DMS114 treated with DMSO at 0.1 percent for 48 hours (cell line): Measurements from ENCODE around the gene GNAQ.

Source experiments
- DNase-seq: peaks from one replicate; lab custom pipeline; 2025; ENCODE audit not compliant: unreplicated experiment; lab: John Stamatoyannopoulos, UW

The GNAQ gene

DNA sequence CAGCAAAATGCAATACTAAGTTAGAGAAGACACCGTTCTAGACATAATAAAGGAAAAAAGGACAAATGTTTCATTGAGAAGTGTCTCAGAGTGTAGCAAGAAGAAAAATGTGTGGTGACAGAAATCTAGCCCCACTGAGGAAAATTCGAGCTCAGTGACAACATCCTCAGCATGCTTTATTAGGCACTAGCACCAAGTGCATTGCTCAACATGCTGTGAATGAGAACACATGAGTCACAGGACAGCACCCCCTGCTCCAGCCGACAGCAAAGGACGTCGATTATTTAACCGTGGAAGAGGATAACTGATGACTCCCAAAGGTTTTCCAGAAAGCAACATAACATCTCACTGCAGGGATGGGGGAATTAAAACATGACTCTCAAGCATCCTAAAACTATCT is 182.7 kb downstream of the GNAQ start:
- no peak for DNase-seq

DNA sequence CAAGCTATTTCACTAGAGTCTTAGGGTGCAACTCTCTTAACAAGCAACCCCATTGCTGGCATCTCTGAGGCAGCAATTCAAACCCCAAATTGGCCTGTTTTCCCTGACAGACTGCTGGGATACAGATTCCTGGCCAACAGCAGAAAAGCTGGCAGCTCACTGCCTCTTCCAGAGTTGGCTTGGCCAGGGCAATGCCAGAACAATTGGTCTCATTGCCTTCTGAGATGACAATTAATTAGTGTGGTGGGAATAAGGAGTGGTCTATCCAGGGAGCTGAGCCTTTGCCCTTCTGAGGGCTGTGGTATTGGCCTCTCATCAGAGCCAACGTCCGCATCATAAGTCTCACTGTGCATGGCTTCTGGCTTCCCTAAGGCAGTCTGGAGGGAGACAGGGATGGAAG is 183.2 kb downstream of the GNAQ start:
- DNase-seq, result no peak

DNA sequence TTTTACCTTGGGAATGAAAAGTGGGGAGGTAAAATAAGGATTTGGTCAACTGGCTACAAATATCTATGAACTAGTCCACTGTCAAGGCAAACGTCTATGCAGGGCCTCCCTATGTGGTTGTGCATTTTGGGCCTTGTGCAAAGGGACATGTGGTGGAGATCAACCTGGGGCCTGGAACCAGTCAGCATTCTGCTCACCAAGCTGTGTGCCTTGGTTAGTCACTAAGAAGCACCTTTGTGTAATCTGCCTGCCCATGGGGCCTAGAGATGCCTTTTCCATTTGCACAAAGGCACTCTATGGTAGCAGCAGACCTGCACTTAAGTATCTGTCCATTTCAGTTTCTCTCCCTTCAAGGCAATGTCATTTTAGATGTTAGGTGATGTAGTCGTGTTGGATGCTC is 184.0 kb downstream of the GNAQ start:
- DNase-seq, result no peak

DNA sequence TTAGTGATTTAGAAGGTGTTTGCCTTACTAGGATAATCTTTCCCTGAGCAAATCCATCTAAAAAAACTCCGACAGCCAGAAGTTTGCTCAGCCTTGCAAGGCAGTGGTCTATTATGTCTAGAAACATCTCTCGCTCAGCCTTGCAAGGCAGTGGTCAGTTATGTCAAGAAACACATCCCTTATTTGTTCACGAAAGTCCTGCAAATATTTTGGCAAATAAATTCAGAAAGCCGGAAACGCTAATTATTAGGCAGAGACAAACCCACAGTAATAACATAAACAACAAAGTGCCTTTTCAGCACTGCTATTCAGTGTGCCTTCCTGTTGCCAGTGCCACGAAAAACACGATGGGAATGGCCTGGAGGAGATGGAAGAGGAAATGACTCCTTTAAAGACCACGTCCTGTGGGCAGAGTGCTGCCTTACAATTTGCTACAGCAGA is 184.5 kb downstream of the GNAQ start:
- DNase-seq, result no peak

DNA sequence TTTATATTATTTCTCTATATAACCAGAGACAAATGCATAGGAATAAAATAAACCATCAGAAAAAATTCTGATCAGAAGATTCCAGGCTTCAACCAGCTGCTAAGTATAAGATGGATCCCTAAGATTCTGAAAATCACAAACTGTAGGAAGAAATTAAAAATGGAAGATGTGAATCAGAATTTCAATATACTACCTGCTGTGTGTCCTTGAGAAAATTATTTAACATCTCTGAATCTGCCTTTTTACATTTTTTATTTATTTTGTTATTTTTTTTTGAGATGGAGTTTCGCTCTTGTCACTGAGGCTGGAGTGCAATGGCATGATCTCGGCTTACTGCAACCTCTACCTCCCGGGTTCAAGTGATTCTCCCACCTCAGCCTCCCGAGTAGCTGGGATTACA is 187.2 kb downstream of the GNAQ start:
- no peak for DNase-seq

DNA sequence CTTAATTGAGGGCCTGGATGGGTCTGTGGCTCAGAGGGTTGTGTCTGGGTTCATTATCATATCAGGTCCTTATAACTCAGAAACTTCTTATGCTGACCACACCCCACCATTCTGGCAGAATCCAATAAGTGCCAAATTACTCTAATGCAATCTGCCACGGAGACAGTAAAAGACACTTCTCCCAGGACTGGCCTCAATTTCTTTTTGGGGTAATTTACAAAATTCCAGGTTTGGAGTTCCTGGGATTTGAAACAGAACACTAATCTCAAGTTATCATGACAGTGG is 187.8 kb downstream of the GNAQ start:
- no peak for DNase-seq

DNA sequence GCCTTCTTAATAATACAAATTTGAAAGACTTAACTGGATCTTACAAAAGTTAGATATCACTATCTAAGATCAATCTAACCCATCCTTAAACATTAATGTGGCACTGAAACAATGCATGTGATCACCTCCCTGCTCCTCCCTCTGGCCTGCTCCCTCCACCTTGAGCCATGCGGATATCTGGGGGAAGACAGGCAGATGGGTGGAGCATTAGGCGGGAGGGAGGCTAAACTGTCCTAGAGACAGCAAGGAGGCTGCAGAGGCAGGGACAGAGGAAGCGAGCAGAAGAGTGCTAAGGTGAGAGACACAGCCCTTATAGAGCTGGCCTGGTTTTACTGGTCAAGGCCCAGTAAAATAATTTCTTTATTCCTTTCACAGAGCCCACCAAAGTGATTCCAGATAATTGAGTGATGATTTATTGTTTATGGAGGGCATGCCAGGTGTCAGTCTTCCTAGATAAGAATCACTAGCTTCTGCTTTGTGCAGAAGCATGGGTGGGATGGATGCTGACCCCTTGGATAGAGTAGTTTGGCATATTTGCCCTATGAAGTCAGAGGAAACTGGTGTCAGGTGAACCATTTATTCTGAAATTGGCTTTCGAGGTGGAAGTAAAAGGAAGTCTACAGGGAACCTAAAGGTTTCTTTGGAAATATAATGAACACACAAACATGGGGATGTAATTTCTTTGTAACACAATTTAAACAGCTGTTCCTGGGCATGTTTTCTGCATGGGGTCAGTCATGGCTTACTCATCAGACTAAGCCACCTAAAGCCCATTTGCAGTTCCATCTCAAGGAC is 188.3 kb downstream of the GNAQ start:
- DNase-seq, result no peak

DNA sequence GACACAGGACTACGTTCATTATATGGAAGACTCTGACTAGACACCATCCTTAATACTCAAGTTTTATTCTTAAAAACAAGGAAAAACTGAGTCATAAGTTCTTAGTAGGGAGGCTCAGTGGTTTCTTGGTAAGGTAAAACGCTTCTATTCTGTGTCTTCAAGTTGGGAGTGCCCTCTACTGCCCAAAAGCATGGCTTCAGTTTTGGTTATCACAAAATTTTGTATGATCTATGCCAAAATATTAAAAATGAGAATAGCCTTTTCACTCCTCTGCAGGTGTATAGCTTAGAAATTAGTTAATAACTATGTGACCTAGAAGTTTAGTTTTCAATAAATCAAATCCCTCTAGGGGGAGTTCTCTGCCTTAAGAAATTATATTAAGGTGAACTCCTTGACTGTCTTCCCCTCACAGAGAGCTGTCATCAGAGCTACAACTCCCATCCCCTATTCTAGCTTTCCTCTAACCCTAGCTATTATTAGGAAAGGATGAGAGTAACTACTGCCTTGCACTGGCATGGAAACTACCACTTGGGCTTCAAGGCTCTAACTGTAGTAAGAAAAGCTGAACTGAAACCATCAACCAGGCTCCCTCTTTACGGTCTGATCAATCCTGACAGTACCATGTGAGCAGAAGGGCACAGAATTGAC is 189.7 kb downstream of the GNAQ start:
- DNase-seq, result no peak

DNA sequence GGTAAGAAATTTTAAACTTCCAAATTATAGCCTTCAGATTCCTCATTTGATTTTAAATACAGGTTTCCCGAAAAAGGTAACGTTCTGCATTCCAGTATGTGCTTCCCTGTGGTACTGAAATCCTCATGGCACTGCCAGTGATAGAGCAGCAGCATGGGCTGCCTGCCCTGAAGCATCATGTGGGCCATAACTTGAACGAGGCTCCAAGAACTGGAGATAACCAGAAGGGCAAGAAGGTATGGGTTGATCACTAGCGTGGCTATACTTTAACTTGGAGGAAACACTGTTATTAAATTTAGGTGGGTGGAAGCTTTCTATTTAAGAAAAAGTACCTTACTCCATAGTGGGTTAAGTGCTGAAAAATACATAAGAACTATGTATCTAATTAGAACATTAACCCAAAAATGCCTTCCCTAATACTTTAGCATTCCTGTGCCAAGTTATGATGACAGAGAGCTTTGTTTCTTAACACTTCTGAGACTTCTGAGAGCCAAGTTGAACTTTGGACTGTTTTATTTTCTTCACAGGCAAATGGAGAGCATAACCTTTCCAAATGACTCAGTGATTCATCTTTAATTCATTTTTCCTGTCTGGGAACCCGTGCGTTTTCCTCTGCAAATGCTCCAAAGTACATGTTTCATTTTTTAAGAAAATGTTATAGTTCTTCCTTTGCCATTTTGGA is 192.0 kb downstream of the GNAQ start:
- DNase-seq, result no peak

DNA sequence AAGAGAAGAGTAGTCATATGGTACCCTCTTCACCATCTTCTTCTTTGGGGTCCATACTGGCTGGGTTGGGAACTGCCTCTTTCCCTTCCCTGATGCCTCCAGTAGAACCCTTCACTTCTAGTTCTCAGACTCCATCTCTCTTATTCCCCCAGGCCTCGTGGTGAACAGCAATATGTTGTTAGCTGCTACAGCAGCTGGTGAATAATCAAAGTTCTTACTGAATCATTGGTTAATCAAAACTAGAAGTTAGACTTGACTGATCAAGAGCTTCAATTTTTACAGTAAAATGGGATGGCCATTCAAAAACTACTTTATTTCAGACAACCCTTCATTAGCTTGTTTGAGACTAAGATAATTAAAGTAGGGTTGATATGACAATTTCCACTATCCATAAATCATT is 192.6 kb downstream of the GNAQ start:
- DNase-seq, result no peak

DNA sequence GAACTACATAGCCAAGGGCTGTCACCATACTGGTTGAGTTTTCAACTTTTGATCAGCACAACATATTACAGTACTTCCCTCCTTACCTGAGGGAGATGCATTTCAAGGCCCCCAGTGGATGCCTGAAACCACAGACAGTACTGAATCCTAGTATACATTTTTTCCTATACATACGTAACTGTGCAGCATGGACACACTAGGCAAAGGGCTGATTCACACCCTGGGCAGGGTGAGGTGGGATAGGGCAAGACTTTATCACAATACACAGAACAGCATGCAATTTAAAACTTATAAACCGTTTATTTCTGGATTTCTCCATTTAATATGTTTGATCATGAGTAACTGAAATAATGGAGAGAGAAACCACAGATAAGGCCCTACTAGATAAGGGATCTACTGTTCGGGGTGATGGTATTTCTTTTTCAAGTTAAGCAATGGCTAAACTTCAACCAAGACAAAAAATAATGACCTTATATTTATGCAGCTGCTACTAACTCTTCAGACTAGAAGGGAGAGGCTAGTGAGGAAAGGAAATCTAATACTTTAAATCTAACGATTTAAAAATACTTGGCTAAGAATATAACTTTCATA is 196.6 kb downstream of the GNAQ start:
- no peak for DNase-seq

DNA sequence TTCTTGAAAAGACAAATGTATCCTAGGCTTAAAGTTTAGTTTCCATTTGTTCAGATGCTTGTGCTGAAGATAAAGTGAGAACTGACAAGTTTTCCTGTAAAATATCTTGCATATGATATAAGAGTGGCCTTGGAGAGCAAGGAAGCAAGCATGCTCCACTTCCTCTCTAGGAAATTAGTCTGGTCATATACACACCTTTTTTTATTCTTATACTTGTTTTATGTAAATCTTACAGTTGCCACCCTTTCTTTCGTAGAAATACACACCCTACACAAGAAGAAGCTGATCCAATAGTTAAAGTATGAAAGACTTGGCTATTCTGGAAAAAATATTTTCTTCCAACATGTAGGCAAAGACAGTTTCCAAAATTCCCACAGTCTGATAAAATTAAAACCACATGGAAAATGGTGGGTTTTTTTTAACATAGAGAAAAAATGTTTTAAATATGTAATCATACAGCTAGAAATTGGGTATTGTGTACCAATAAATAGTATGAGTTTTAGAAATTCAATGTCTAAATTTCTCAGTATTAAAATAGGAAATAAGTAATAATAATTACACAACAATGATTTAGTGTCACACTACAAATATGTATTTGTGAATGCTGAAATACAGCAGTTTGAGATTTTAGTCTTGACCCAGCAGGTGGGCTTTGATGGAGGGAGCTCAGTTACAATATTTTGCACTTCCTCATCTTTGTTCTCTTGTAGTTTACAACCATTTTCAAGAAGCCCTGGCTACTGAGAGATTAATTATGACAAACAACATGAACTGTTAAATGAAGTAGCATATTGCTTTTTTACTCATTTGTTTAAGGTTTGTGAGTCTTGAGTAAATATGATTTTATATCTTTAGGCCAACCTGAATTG is 197.8 kb downstream of the GNAQ start:
- DNase-seq, result no peak

DNA sequence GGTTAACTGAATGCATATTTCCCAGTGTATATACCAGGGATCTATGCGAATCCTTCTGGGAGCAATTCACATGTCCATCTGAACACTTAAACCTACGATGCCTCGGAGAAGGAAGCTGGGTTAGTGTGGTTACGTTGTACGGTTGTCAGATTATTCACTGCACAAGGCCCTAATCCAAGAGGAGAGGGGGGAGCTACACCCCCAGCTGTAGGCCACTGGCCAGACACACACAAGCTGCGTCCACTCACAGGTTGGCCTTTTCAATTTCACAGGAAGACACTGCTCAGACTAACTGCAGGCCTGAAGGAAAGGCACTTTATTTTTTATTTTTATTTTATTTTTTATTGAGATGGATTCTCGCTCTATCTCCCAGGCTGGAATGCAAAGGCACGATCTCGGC is 199.0 kb downstream of the GNAQ start:
- no peak for DNase-seq

DNA sequence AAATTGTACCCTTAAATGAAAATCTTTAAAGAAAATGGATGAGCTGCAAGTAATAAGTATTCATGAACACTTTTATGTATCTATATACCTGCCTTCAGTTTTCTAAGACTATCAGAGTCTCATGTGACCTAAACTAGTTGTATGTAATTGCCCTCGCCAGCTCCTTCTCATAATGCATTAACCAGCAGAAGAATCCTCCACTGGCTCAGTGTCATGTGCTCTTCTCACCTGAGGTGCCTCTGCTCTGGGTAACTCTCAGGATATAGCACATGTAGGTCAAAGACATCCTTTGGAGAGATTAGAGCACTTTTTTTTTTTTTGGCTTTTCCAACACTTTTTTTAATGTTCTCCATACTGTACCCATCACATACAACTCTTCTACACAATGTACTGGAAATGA is 199.8 kb downstream of the GNAQ start:
- DNase-seq, result no peak

DNA sequence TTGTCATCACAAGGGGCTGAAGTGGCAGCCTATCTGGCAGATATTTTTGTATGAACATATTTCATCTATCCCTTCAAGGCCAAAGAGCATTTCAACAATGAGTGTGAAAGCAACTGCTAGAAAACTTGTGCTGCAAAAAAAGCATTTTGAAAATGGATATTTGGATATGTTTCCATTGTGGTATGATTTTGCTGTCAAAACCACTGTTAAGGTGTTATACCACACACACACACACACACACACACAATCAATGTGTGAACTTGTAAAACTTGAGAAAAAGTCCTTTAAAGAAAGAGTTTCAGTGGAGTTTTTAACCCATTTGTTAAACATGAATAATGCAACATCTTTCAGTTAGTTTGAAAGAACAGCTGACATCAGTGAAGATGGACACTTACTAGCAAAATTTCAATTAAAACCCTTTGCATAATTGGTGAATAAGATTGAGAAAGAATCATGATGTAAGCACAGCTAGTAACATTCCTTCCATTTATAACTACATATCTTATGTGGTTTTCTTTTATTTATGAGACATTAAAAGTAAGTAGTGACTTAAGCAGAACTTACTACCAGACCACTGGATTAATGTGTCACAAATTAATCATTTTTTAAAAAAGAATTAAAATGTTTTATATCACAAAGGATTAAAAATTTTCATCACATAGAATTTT is 200.9 kb downstream of the GNAQ start:
- DNase-seq, result no peak

DNA sequence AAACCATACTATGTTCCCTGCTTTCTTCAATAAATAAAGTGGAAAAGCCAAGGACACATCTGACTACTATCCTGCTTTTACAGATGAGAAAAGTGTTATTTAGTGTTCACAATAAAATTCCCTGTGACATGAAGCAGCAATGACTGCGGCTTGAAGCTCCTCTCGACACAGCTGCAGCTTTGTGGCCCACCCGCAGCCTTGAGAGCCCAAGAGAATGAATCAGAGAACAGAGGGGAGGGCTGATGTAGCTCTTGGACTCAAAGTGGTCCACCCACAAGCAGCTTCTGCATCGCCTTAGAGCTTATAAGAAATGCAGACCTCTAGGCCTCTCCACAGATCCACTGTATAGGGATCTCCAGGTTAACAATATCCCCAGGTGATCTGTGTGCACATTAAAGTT is 202.2 kb downstream of the GNAQ start:
- no peak for DNase-seq

DNA sequence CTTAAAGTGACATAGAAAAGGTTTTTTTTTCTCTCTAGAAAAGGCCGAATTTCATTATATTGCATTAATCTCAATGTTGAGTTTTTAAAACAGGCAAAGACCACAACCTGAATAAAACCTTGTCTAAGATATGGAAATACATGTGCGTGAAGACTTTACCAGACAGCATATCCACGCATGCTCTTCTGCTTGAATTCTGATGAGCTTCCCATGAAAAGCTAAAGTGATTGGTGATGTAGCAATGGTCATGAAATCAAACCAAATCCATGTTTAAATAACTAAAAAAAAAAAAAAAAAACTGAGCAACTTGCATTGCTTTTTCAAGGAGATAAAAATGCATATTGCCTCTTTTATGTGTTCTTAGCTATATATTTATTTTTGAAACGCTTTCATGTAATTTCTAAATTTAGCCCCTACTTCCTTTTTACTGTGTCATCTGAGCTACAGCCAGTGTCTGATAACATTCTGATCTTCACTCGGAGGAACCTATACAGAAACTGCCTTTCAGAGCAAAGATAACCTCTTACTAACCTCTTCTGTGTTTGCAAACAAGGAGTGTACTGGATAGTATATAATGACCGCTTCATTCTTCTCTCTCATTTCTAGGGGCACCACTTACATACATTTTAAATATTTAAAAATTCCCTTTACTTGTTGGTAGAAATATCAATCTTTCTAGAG is 204.4 kb downstream of the GNAQ start:
- no peak for DNase-seq

DNA sequence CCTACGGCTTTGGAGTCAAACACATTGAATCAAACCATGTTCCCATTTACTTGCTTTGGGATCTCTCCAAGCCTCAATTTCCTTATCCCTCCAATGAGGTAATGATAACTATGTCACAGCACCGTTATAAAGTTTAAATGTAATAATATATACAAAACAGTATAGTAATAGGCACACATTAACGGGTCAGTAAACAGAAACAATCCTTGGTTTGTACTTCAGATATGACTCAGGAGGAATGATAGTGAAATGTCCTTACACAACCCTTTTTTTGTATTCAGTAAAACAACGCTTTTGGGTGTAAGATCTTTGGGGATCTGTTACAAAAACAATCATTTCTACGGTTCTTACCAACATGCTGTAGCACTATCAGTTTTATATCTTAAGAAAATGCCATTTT is 205.0 kb downstream of the GNAQ start:
- no peak for DNase-seq

DNA sequence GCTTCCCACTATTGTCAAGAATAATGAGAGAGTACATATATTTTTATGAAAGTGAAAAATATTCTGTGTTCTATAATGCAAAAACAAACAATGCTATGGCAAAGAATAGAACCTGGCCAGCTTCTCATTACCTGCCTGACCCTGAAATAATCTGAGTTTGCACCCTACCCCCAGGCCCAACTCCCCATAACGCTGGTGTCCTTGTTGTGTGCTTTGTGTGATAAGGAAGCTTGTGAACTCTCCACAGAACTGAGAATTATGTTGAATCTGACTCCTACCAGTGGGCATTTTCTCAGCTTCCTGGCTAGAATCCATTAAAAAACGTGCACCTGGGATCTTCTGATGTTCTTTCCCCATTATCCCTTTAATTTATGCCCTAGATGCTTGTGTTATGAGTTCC is 205.5 kb downstream of the GNAQ start:
- no peak for DNase-seq

DNA sequence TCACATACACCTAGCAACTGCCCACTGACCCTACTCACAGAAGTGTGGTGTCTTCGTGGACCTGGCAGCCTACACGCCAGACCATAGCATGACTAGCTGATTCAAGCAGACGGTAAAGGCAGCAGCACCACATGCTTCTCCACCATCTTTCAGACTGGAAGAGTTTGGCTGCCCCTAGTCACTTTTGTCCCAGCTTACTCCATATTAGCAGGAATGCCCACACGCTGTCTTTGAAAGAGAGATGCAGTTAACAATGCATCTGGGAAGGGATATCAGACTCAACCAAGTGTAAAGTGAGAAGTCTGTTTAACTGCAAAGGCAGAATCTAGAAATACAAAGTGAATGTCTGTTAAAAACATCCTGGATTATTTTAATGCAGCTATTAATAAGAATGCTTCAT is 206.2 kb downstream of the GNAQ start:
- no peak for DNase-seq
